Trophoblast cell (in vitro differentiated cells and primary cell): ENCODE data around the gene CCT5.

ENCODE experiments used
- DNase-seq, 2 donors: peaks; one replicate each; pipeline ENCODE4 v3.0.0-alpha.2; 2016
- H2AFZ ChIP-seq: 2 replicates; pipeline ENCODE4 v1.6.1; 2013; ENCODE audit warnings: low read length, moderate library complexity, mild to moderate bottlenecking; ENCODE audit not compliant: insufficient read depth, poor library complexity
- H2AK5ac ChIP-seq: 2 replicates; pipeline ENCODE4 v1.6.1; 2013; ENCODE audit warnings: mild to moderate bottlenecking, low read length
- H2BK120ac ChIP-seq: 2 replicates; pipeline ENCODE4 v1.6.1; 2013; ENCODE audit warnings: low read length, mild to moderate bottlenecking, moderate library complexity; ENCODE audit not compliant: insufficient read depth, poor library complexity
- H2BK12ac ChIP-seq: 2 replicates; pipeline ENCODE4 v1.6.1; 2013; ENCODE audit warnings: mild to moderate bottlenecking, low read length, moderate library complexity
- H2BK5ac ChIP-seq: 2 replicates; pipeline ENCODE4 v1.6.1; 2013; ENCODE audit warnings: low read length, low read depth, moderate library complexity, mild to moderate bottlenecking; ENCODE audit not compliant: poor library complexity
- H3K14ac ChIP-seq: 2 replicates; pipeline ENCODE4 v1.6.1; 2013; ENCODE audit warnings: mild to moderate bottlenecking, low read length
- H3K18ac ChIP-seq: 2 replicates; pipeline ENCODE4 v1.6.1; 2013; ENCODE audit warnings: mild to moderate bottlenecking, low read length
- H3K23ac ChIP-seq: 2 replicates; pipeline ENCODE4 v1.6.1; 2013; ENCODE audit warnings: low read length
- H3K27ac ChIP-seq: 2 replicates; pipeline ENCODE4 v1.5.1; 2013; ENCODE audit warnings: low read depth, mild to moderate bottlenecking, inconsistent platforms, low read length, moderate library complexity
- H3K27me3 ChIP-seq: 2 replicates; pipeline ENCODE4 v1.6.1; 2013; ENCODE audit warnings: inconsistent platforms, mild to moderate bottlenecking, low read length, moderate library complexity; ENCODE audit not compliant: insufficient read depth
- H3K36me3 ChIP-seq, 2 experiments: 1 replicate in 1 of 2; 2 replicates in 1 of 2; pipeline ENCODE4 v1.6.1; 2013; ENCODE audit warnings: low read length in 2 of 2, mild to moderate bottlenecking in 2 of 2, moderate library complexity in 1 of 2; ENCODE audit not compliant: insufficient read depth in 2 of 2, control insufficient read depth in 1 of 2
- H3K4ac ChIP-seq: 2 replicates; pipeline ENCODE4 v1.6.1; 2013; ENCODE audit warnings: low read depth, mild to moderate bottlenecking, low read length, moderate library complexity
- H3K4me1 ChIP-seq, 2 experiments: 1 replicate in 1 of 2; 2 replicates in 1 of 2; pipeline ENCODE4 v1.6.1; 2013; ENCODE audit warnings: low read length in 2 of 2, mild to moderate bottlenecking in 2 of 2, moderate library complexity in 1 of 2; ENCODE audit not compliant: insufficient read depth in 2 of 2, control insufficient read depth in 1 of 2
- H3K4me2 ChIP-seq: 2 replicates; pipeline ENCODE4 v1.6.1; 2013; ENCODE audit warnings: inconsistent platforms, mild to moderate bottlenecking, low read length, moderate library complexity
- H3K4me3 ChIP-seq: 2 replicates; pipeline ENCODE4 v1.5.1; 2013; ENCODE audit warnings: mild to moderate bottlenecking, low read depth, low read length, inconsistent platforms
- H3K79me1 ChIP-seq: one replicate; pipeline ENCODE4 v1.6.1; 2013; ENCODE audit warnings: low read length
- H3K79me2 ChIP-seq: 2 replicates; pipeline ENCODE4 v1.6.1; 2013; ENCODE audit warnings: low read length, mild to moderate bottlenecking; ENCODE audit not compliant: control insufficient read depth, insufficient read depth, poor library complexity
- H3K9ac ChIP-seq: 2 replicates; pipeline ENCODE4 v1.6.1; 2013; ENCODE audit warnings: mild to moderate bottlenecking, low read length
- H3K9me3 ChIP-seq: 2 replicates; pipeline ENCODE4 v1.6.1; 2013; ENCODE audit warnings: low read depth, mild to moderate bottlenecking, control low read depth, inconsistent platforms, low read length; ENCODE audit not compliant: insufficient read depth
- H4K12ac ChIP-seq: 2 replicates; pipeline ENCODE4 v1.6.1; 2013; ENCODE audit warnings: low read depth, mild to moderate bottlenecking, low read length, moderate library complexity
- H4K8ac ChIP-seq: 2 replicates; pipeline ENCODE4 v1.6.1; 2013; ENCODE audit warnings: low read depth, mild to moderate bottlenecking, low read length, moderate library complexity
- H4K91ac ChIP-seq: one replicate; pipeline ENCODE4 v1.6.1; 2013; ENCODE audit warnings: low read depth, mild to moderate bottlenecking, low read length, moderate library complexity
- WGBS: extraction: QIAGEN DNeasy Blood & Tissue Kit; methylation state at CpG from one replicate; pipeline ENCODE4 v1.1.7; 2013; ENCODE audit warnings: missing lambda C conversion rate; ENCODE audit not compliant: insufficient read length, insufficient coverage; ENCODE audit errors: extremely low coverage; 5-methylcytosine and 5-hydroxymethylcytosine counted together

CCT5 gene

DNA sequence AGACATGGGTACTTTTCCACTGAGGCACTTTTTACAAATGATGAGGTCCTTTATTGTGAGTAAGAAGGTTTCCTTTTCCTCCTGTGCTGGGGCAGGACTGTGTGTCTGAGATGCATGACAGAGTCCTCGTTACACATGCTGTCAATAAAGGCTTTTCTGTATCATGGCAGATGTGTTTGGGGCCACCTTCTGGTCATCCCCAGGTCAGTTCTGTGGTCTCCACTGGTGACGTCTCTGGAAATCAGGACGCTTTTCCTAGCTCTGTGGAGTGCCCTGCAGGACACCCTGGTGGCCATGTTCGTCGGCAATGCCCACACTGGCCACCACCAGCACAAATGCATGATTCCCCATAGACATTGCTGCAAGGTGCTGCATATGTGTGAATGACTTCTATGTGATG, 54.9 kb downstream of the CCT5 start:
- Histone ChIP-seq H3K18ac (no peak overlapping the region), H2AK5ac (no peak overlapping the region), H3K23ac (no peak overlapping the region), H4K8ac (no peak overlapping the region), H3K4ac (no peak overlapping the region), H2BK12ac (no peak overlapping the region), H3K4me3 (no peak overlapping the region), H2AFZ (no peak overlapping the region), H4K12ac (no peak overlapping the region), H3K27me3 (no peaks in the 10 kb centered on the region), H3K9ac (no peak overlapping the region), H3K9me3 (no peaks in the 10 kb centered on the region), H4K91ac (no peak overlapping the region), H3K79me2 (peaks cover 2% of the 10 kb centered on the region), H2BK120ac (no peak overlapping the region), H3K36me3 (no peaks in the 10 kb centered on the region), H3K14ac (no peak overlapping the region), H3K4me1 (peaks cover 0 to 3% of the 10 kb centered on the region in 2 experiments), H3K27ac (no peak overlapping the region), H3K4me2 (no peak overlapping the region), H3K79me1 (peaks cover 6% of the 10 kb centered on the region), H2BK5ac (no peak overlapping the region)
- WGBS, result no CpG with 5 or more reads among the region's 5 CpGs
- no peak for DNase-seq

DNA sequence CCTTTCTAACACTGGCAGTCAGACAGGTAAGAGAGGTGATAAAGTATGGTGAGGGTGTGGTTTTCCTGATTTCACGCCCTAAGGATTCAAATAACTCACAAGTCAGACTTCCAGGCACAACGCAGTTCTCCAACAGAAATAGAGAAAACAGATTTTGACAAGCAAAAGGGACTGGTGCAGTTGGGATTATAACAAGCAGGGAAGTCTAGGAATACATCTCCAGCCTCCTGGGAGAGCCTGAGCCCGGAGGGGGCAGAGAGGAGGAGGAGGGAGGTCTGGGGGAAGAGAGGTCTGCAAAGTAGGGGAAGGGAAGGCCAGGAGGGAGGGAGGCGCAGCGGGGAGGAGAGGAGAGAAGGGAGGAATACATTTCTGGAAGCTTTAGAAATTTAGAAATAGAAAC, 56.0 kb downstream of the CCT5 start:
- Histone ChIP-seq H3K79me2 (peaks cover 2% of the 10 kb centered on the region), H3K9ac (no peak overlapping the region), H3K4me3 (no peak overlapping the region), H2AFZ (no peak overlapping the region), H2BK5ac (no peak overlapping the region), H3K79me1 (peaks cover 6% of the 10 kb centered on the region), H3K36me3 (no peaks in the 10 kb centered on the region), H3K4me2 (no peak overlapping the region), H3K27me3 (no peaks in the 10 kb centered on the region), H2BK120ac (no peak overlapping the region), H4K91ac (no peak overlapping the region), H2BK12ac (no peak overlapping the region), H3K9me3 (no peaks in the 10 kb centered on the region), H3K27ac (no peak overlapping the region), H3K14ac (no peak overlapping the region), H3K23ac (no peak overlapping the region), H4K8ac (no peak overlapping the region), H3K4ac (no peak overlapping the region), H4K12ac (no peak overlapping the region), H3K18ac (no peak overlapping the region), H3K4me1 (peaks cover 0 to 3% of the 10 kb centered on the region in 2 experiments), H2AK5ac (no peak overlapping the region)
- DNase-seq, result no peak
- no CpG with 5 or more reads among the region's 5 CpGs for WGBS

DNA sequence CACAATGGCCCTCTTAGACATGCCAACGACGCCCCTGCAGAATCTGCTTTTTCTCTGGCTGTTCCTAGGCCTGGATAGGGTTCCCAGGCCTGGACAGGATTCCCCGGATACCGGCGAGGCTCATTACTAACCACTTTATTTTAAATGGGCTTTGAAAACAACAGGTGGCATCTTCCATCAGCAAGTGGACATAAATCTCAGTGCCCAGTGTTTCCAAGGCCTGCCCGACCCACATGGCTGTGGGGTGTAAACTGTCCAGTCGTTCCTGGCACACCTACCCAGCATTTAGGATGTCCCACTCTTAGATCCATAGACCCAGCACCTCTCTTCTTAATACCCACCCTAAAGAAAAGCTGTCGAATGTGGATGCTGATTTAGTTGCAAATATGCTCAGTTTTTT, 56.7 kb downstream of the CCT5 start:
- H3K9me3 ChIP-seq, result peaks cover under 1% of the 10 kb centered on the region
- no peak overlapping the region for H4K8ac ChIP-seq
- H3K4me1 ChIP-seq, result peaks cover 0 to 3% of the 10 kb centered on the region in 2 experiments
- peaks cover 2% of the 10 kb centered on the region for H3K79me2 ChIP-seq
- H3K23ac ChIP-seq, result no peak overlapping the region
- no peak overlapping the region for H4K91ac ChIP-seq
- no CpG with 5 or more reads among the region's 8 CpGs for WGBS
- H3K27ac ChIP-seq, result no peak overlapping the region
- H2AFZ ChIP-seq, result peak overlapping the region; percentile 38
- no peak overlapping the region for H3K4me3 ChIP-seq
- no peak overlapping the region for H2AK5ac ChIP-seq
- no peak overlapping the region for H3K4ac ChIP-seq
- H3K4me2 ChIP-seq, result peak overlapping the region; percentile 91
- H2BK5ac ChIP-seq, result no peak overlapping the region
- no peak overlapping the region for H3K18ac ChIP-seq
- H3K79me1 ChIP-seq, result peaks cover 6% of the 10 kb centered on the region
- no peak overlapping the region for H4K12ac ChIP-seq
- H2BK12ac ChIP-seq, result no peak overlapping the region
- no peak overlapping the region for H2BK120ac ChIP-seq
- H3K14ac ChIP-seq, result no peak overlapping the region
- H3K9ac ChIP-seq, result no peak overlapping the region
- DNase-seq, result no peak
- H3K27me3 ChIP-seq, result no peaks in the 10 kb centered on the region
- H3K36me3 ChIP-seq, result no peaks in the 10 kb centered on the region

DNA sequence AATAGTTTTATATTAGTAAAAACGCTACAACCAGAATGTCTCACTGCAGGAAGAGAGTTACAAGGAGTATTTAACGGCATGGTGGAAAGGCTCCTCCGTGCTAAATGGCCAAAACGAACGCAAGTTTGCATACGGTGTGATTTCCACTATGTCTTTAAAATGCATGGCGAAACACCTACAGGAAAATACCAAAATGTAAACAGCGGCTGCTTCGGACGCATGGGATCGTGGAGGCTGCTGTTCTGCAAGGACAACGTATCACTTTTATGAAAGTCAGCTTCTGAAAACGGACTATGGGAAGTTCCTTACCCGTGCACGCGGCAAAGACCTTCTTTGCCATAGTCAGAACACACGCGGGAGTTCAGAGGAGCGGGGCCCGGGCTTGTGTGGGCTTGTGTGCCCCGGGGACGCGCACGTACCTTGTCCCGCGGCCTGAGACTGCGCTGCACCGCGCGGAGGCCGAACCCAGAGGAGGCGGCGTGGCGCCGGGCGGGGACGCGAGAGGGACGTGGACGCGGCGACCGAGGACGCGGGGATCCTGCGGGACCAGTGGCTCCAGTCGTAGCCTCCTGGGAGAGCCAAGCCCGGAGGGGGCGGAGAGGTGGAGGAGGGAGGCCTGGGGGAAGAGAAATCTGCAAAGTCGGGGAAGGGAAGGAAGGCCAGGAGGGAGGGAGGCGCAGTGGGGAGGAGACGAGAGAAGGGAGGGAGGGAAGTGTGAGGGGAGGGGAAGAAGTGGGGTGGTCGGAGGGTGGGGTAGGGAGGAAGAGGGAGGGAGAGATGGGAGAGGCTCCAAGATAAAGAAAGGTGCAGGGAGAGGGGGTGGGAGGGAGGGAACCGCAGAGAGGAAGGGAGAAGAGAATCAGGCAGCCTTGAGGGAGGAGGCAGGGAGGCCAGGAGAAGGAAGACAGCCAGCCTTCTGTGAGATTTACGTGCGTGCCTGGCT, 57.4 kb downstream of the CCT5 start, which contains the start of gene CMBL:
Gene CMBL (minus strand): TSS at position 697 of the 943 bp plus-strand sequence. CDS start 17,140 bp downstream, outside the sequence.
- 100% methylated on average over 1 of the region's 56 CpGs for WGBS
- peak within 1 kb of the TSS; percentile 45 for H3K9ac ChIP-seq
- no peak within 1 kb of the TSS for H4K12ac ChIP-seq
- H3K23ac ChIP-seq, result no peak within 1 kb of the TSS
- H3K79me1 ChIP-seq, result peaks cover 6% of the 10 kb centered on the region
- H3K18ac ChIP-seq, result peak within 1 kb of the TSS; percentile 80
- H2BK5ac ChIP-seq, result peak within 1 kb of the TSS; percentile 54
- no peak within 1 kb of the TSS for H2AK5ac ChIP-seq
- H3K9me3 ChIP-seq, result peaks cover 1% of the 10 kb centered on the region
- peak within 1 kb of the TSS; percentile 34 for H2BK120ac ChIP-seq
- peaks cover 2% of the 10 kb centered on the region for H3K79me2 ChIP-seq
- H3K27ac ChIP-seq, result no peak within 1 kb of the TSS
- peak; percentile 30 to 52 for DNase-seq
- H3K14ac ChIP-seq, result peak within 1 kb of the TSS; percentile 78
- peak within 1 kb of the TSS; percentile 41 for H4K91ac ChIP-seq
- H3K36me3 ChIP-seq, result no peaks in the 10 kb centered on the region
- H3K4ac ChIP-seq, result no peak within 1 kb of the TSS
- peaks cover 0 to 3% of the 10 kb centered on the region in 2 experiments for H3K4me1 ChIP-seq
- peak within 1 kb of the TSS; percentile 88 for H4K8ac ChIP-seq
- H3K27me3 ChIP-seq, result no peaks in the 10 kb centered on the region
- H2BK12ac ChIP-seq, result peak within 1 kb of the TSS; percentile 33
- peak within 1 kb of the TSS; percentile 78 for H3K4me3 ChIP-seq
- H2AFZ ChIP-seq, result peak within 1 kb of the TSS; percentile 42
- H3K4me2 ChIP-seq, result peak within 1 kb of the TSS; percentile 91
